Neural crest cell (in vitro differentiated cells): ENCODE measurements around the gene MAGI2. TPM values are rescaled to one million over a fixed set of nuclear protein-coding genes. Genes with fewer than 3 reads are reported as not detected.

Source experiments
- DNase-seq: peaks from one replicate; pipeline ENCODE4 v3.0.0; 2021; ENCODE audit warnings: low read depth, mixed read lengths, low spot score
- H3K27ac Mint-ChIP-seq: one replicate; pipeline ENCODE4 v1.8.0; 2021; ENCODE audit warnings: mild to moderate bottlenecking, mixed read lengths; ENCODE audit not compliant: unreplicated experiment
- H3K27me3 Mint-ChIP-seq: 2 replicates; pipeline ENCODE4 v1.8.0; 2021; ENCODE audit warnings: low read depth, mild to moderate bottlenecking, mixed read lengths
- H3K36me3 Mint-ChIP-seq: 2 replicates; pipeline ENCODE4 v1.8.0; 2021; ENCODE audit warnings: low read depth, mild to moderate bottlenecking, mixed read lengths
- H3K4me1 Mint-ChIP-seq: 2 replicates; pipeline ENCODE4 v1.8.0; 2021; ENCODE audit warnings: mixed read lengths
- H3K4me3 Mint-ChIP-seq: one replicate; pipeline ENCODE4 v1.8.0; 2021; ENCODE audit warnings: mild to moderate bottlenecking, mixed read lengths
- H3K9me3 Mint-ChIP-seq: 2 replicates; pipeline ENCODE4 v1.8.0; 2021; ENCODE audit warnings: mixed read lengths
- total RNA-seq: library from RNA; stranded (reverse); gene quantifications from 2 replicates; pipeline ENCODE4 v1.2.1, GENCODE V29; 2021
- TF ChIP-seq, protein P1 (sequence below): fragments of 200-600 bp; sonication (generic); conservative IDR thresholded peaks from 2 replicates; pipeline ENCODE4 v1.5.0; 2021; ENCODE audit warnings: antibody characterized with exemption, mild to moderate bottlenecking

Gene MAGI2
- total RNA-seq, 1 donor from 2014 or later, result 10.0 TPM

- TF ChIP-seq, protein P1, sequence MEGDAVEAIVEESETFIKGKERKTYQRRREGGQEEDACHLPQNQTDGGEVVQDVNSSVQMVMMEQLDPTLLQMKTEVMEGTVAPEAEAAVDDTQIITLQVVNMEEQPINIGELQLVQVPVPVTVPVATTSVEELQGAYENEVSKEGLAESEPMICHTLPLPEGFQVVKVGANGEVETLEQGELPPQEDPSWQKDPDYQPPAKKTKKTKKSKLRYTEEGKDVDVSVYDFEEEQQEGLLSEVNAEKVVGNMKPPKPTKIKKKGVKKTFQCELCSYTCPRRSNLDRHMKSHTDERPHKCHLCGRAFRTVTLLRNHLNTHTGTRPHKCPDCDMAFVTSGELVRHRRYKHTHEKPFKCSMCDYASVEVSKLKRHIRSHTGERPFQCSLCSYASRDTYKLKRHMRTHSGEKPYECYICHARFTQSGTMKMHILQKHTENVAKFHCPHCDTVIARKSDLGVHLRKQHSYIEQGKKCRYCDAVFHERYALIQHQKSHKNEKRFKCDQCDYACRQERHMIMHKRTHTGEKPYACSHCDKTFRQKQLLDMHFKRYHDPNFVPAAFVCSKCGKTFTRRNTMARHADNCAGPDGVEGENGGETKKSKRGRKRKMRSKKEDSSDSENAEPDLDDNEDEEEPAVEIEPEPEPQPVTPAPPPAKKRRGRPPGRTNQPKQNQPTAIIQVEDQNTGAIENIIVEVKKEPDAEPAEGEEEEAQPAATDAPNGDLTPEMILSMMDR, result no peak
- H3K27me3 Mint-ChIP-seq, result no peaks in the 10 kb centered on the region
- no peaks in the 10 kb centered on the region for H3K9me3 Mint-ChIP-seq
- H3K4me3 Mint-ChIP-seq, result no peak overlapping the region
- no peaks in the 10 kb centered on the region for H3K36me3 Mint-ChIP-seq
- DNase-seq, result no peak
- H3K27ac Mint-ChIP-seq, result no peak overlapping the region
- H3K4me1 Mint-ChIP-seq, result no peaks in the 10 kb centered on the region
Observed at GRCh38 chr7:79377097-79377496, 76.4 kb downstream of the MAGI2 start.

DNA sequence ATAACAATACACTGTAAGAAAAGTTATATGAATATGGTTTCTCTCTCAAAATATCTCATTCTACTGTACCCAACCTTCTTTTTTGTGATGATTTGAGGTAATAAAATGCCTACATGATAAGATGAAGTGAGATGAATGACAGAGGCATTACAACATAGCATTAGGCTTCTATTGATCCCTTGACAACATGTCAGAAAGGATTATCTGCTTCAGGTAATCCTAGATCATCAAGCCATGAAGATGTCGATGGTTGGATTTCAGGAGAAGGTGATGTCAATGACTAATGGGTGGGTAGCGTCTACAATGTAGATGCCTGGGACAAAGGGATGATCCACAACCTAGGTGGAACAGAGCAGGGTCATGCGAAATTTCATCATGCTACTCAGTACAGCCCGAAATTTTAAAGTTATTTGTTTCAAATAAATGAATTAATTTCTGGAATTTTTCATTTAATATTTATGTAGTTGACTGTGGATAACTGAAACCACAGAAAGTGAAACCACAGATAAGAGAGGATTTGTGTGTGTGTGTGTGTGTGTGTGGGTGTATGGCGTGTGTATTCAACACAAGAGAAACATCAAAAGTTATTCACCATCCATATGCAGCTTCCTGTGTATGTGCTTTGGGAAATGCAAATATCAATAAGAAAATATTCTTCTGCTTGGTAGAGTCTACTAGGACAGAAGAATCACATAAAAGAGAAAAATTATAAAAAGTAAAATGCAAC lies 77.0 kb downstream of the MAGI2 start:
- H3K27me3 Mint-ChIP-seq, result no peaks in the 10 kb centered on the region
- H3K4me1 Mint-ChIP-seq, result no peaks in the 10 kb centered on the region
- TF ChIP-seq, protein P1, result no peak
- H3K36me3 Mint-ChIP-seq, result no peaks in the 10 kb centered on the region
- DNase-seq, result no peak
- no peak overlapping the region for H3K27ac Mint-ChIP-seq
- H3K9me3 Mint-ChIP-seq, result no peaks in the 10 kb centered on the region
- no peak overlapping the region for H3K4me3 Mint-ChIP-seq

DNA sequence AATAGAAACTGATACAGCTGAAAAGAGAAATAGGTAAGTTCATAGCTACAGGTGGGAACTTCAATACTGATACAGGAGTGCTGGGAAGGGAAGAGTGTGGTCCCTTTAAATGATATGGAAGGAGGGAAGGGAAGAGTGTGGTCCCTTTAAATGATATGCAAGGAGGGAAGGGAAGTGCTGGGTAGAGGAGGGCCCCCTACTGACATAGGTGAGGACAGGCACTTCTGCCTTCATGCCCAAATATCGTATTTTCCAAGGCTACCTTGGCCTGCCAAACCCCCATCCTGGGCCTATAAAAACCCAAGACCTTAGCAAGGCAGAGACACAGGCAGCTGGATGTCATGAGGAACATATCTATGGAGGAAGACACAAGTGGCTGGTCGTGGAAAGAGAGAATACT lies 92.3 kb downstream of the MAGI2 start:
- H3K36me3 Mint-ChIP-seq, result no peaks in the 10 kb centered on the region
- H3K9me3 Mint-ChIP-seq, result peaks cover 2% of the 10 kb centered on the region
- TF ChIP-seq, protein P1, result no peak
- DNase-seq, result no peak
- H3K4me1 Mint-ChIP-seq, result no peaks in the 10 kb centered on the region
- no peak overlapping the region for H3K27ac Mint-ChIP-seq
- H3K27me3 Mint-ChIP-seq, result no peaks in the 10 kb centered on the region
- no peak overlapping the region for H3K4me3 Mint-ChIP-seq

DNA sequence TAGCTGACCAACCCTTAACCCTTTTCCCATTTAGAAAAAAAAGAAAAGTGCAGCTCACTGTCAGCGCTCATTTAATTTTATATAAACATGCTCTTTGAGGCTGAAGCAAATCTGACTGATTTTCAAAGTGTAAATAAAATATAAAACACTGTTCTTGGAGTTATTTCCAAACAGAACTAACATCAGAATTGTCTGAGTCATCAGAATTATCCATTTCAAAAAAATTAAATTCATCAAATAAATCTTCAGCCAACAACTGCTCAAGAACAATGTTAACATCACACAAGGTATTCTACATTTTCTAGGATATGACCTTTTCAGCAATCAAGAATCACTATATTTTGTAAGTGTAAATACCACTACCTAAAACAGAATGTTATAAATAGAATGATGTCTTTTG lies 93.6 kb downstream of the MAGI2 start:
- no peak overlapping the region for H3K4me3 Mint-ChIP-seq
- no peaks in the 10 kb centered on the region for H3K4me1 Mint-ChIP-seq
- no peak for DNase-seq
- no peaks in the 10 kb centered on the region for H3K36me3 Mint-ChIP-seq
- no peaks in the 10 kb centered on the region for H3K9me3 Mint-ChIP-seq
- H3K27me3 Mint-ChIP-seq, result no peaks in the 10 kb centered on the region
- H3K27ac Mint-ChIP-seq, result no peak overlapping the region
- TF ChIP-seq, protein P1, result no peak

DNA sequence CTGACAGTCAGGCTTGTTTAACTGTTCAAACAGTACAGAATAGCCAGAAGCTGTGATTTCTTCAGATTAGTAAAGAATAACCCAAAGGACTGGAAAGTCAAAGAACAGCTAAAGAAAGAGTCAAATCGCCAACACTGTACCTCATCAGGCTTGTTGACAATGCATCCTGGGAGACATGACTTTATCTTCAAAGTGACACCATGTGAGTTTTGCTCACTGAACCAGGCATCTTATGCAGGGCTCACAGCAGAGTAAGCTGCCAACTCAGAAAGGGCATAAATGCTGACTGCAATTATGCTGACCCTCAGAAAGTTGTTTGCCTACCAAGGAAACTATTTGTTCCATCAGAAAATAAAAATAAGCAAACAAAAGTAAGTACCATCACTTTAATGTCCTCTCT lies 96.4 kb downstream of the MAGI2 start:
- Mint-ChIP-seq H3K27me3 (no peaks in the 10 kb centered on the region), H3K4me1 (no peaks in the 10 kb centered on the region), H3K9me3 (no peaks in the 10 kb centered on the region), H3K36me3 (no peaks in the 10 kb centered on the region), H3K4me3 (no peak overlapping the region), H3K27ac (no peak overlapping the region)
- no peak for DNase-seq
- TF ChIP-seq, protein P1, result no peak
